Measurements from ENCODE around the gene UNC119B.
A peak's percentile ranks its signal among the peaks of the same experiment; 100 is the strongest.
"Not testable (repeated sequence)": the region's sequence is repeated elsewhere in the genome, so short reads cannot be mapped to it uniquely, and the experiment has no call there.

Gene UNC119B

DNA sequence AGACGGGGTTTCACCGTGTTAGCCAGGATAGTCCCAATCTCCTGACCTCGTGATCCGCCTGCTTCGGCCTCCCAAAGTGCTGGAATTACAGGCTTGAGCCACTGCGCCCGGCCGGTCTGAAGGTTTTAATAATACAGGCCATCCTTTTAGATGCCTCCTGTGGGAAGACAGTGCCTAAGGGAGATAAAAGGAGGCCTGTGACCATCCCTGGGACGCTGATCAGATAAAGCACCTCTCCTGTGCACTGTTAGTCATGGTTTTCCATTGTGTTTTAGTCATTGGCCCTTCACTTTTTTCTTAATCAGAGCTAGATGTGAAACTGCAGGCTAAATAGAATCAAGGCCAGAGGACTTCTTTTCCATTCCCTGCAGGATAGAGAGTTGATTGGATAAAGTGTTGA is 7.8 kb downstream of the UNC119B start:
- DNase-seq (ENCODE audit: extremely low read depth in 1 of 2, low read depth in 1 of 2), result no peak

GRCh38 chr12:120719072-120719471 is 8.8 kb downstream of the UNC119B start:
- no peak for DNase-seq (ENCODE audit: extremely low read depth in 1 of 2, low read depth in 1 of 2)

DNA sequence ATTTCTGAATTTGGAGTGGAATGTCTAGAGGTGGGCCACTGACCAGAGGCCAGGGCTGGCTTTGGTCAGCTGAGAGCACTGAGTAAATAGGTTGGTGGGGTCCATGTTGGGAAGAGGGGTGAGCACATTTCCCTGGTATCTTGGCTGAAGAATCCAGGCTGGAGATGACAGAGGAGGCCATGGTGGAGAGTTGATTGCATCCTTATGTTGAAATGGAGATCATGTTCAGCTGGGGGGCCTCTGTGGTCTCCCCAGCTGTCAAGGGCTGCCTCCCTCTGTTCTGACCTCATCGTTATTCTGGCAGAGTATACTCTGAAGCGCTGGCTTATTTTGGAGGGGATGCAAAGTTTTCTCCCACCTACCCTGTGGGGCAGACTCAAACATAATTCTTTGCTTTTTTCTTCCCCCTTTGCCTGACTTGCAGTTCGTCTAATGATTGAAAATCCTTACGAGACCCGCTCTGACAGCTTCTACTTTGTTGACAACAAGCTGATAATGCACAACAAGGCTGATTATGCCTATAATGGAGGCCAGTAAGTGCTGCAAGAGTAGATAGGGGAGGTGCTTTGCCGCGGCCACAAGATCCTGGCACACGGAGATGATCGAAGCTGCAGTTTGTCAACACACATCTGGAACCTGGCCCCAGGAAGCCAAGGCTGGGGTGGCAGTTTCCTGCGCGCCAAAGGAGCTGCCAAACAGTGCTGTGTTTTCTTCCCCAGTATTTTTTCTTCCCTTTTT is 9.4 kb downstream of the UNC119B start:
- DNase-seq (ENCODE audit: extremely low read depth in 1 of 2, low read depth in 1 of 2), result no peak

- DNase-seq (ENCODE audit: extremely low read depth in 1 of 2, low read depth in 1 of 2), result no peak
Observed at GRCh38 chr12:120720234-120720986, 10.2 kb downstream of the UNC119B start.

GRCh38 chr12:120720987-120721801 is 10.9 kb downstream of the UNC119B start:
- no peak for DNase-seq (ENCODE audit: extremely low read depth in 1 of 2, low read depth in 1 of 2)

GRCh38 chr12:120721866-120722265 is 11.6 kb downstream of the UNC119B start:
- DNase-seq (ENCODE audit: extremely low read depth in 1 of 2, low read depth in 1 of 2), result no peak

DNA sequence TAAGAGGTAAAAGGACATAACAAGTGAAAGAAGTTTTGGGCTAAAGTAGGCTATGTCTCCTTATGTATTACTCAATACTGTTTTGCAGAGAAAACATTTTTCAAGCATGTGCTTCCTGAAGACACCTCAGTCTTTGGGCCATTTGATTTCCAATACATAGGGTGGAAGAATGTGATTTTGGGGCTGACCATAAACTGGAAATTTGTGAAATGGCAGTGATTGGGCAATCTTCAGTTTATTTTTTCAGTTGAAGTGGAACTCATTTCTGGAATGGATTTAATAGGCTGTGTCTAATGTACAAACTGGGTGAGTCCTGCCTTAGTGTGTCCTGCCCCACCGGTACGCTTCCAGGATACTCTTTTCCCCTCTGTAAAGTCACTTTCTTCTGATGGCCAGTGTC is 12.5 kb downstream of the UNC119B start:
- DNase-seq (ENCODE audit: extremely low read depth in 1 of 2, low read depth in 1 of 2), result no peak

DNA sequence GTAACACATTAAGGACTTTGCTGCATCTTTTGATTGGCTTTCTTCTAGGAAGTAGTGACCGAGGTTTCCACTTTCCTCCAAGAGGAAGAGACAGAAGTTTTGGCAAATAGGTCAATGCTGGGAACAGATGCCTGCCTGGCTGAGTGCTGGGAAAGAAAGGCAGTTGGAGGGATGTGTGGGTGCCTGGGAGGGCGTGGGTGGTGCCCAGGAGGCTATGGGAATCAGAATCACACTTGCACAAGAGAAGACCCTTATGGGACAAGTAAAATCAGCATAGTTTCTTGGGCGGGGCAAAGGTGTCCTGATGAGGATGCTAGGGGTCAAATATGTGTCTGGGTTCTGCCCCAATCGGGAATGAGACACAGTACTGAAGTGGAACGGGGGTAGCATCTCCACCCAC is 14.5 kb downstream of the UNC119B start:
- no peak for DNase-seq (ENCODE audit: extremely low read depth in 1 of 2, low read depth in 1 of 2)

- no peak for DNase-seq (ENCODE audit: extremely low read depth in 1 of 2, low read depth in 1 of 2)
Observed at GRCh38 chr12:120725151-120725658, 14.9 kb downstream of the UNC119B start.

DNA sequence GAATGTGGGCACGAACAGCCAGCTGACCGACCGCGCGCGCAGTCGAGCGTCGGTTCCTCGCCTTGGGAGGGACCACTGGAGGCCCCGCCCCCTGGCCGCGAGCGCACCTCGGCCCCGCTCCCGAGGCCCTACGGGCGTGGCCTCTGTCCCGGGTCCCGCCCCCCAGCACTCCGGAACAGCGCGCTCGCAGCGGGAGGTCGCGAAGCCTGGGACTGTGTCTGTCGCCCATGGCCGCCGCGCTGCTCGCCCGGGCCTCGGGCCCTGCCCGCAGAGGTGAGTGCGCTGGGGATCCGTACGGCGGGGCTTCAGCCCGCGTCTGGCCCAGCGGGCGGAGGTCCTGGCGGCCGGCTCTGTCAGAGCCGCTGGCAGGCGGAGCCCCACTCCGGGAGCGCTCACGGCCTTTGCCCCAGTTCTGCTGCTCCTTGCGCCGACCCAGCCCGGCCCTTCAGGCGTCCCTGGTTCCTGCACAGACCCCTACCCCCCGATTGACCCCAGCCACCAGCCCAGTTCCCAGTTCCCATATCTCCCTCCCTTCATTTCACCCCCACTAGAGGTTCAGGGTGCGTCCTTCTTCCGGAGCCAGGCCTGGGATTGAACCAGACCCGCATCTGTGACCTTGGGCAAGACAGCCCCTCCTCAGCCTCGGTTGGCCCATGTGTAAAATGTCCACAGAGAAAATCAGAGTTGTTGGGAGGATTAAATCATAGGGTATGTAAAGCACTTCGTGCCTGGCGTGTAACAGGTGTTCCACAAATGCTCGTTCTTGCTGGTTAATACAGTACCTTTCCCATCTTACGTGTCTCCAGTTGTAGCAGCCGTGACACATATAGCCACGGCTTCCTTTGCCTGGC is 15.6 kb downstream of the UNC119B start, which contains the start of gene ACADS:
ACADS (plus strand) TSS at position 168 of the 851 bp plus-strand sequence; CDS start at position 228, 60 bp downstream.
- DNase-seq (ENCODE audit: extremely low read depth in 1 of 2, low read depth in 1 of 2), result peak; percentile 80 to 82

DNA sequence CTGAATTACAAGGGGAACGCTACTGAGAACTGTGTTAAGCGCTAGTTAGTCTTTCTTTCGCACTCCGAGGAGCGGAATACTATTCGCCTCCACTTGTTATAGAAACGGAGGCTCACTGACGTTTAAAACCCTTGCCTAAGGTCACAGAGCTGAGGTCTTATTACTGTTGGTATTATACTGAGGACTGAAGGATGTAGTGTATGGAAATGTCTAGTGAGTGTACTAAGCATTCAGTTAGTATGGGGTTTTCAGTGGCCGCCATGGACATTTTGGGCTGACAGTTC is 16.2 kb downstream of the UNC119B start:
- DNase-seq (ENCODE audit: extremely low read depth in 1 of 2, low read depth in 1 of 2), result no peak

DNA sequence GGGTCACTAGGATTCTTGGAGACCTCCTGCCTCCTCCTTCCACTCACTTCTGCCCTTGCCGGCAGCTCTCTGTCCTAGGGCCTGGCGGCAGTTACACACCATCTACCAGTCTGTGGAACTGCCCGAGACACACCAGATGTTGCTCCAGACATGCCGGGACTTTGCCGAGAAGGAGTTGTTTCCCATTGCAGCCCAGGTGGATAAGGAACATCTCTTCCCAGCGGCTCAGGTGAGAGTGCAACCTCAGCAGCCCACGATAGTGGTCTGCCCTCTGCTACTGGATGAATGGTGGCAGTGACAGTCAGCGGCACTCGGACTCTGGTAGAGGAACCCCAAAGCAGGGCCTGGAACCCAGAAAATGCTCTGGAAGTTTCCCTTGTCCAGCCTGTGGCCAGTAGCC is 16.7 kb downstream of the UNC119B start:
- no peak for DNase-seq (ENCODE audit: extremely low read depth in 1 of 2, low read depth in 1 of 2)

GRCh38 chr12:120732198-120732597 is 21.9 kb downstream of the UNC119B start:
- DNase-seq (ENCODE audit: extremely low read depth in 1 of 2, low read depth in 1 of 2), result not testable (repeated sequence)

GRCh38 chr12:120733574-120733973 is 23.3 kb downstream of the UNC119B start:
- no peak for DNase-seq (ENCODE audit: extremely low read depth in 1 of 2, low read depth in 1 of 2)

DNA sequence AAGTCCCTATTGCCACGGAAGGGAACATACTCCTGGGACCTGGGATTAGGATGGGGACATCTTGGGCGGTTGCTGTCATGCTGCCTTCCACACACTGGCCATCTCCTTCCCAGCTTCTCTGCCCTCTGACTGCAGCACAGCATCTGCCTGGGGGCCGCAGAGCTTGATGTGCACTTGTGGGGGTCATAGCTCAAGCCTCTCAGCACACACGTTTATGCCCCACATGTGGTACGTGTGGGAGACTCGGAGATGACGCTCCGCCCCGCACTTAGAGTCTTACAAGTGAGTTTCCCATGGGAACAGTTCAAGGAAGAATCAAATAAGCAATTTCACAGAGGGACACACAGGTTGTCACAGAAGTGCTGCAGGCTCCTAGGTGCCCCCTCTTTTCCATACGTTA is 24.0 kb downstream of the UNC119B start:
- DNase-seq (ENCODE audit: extremely low read depth in 1 of 2, low read depth in 1 of 2), result no peak

DNA sequence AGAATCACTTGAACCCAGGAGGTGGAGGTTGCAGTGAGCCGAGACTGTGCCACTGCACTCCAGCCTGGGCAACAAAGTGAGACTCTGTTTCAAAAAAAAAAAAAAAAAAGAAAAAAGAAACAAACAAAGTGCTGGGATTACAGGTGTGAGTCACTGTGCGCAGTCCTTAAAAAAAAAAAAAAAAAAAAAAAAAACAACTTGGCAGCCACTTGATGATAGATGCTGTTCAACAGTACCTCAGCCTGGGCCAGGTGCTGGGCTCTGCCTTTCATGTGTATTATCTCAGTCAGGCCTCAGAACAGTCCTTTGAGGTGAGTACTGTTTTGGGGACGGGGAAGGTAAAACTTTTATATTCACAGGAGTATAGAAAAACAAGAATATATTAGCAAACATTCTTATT is 24.9 kb downstream of the UNC119B start:
- no peak for DNase-seq (ENCODE audit: extremely low read depth in 1 of 2, low read depth in 1 of 2)

DNA sequence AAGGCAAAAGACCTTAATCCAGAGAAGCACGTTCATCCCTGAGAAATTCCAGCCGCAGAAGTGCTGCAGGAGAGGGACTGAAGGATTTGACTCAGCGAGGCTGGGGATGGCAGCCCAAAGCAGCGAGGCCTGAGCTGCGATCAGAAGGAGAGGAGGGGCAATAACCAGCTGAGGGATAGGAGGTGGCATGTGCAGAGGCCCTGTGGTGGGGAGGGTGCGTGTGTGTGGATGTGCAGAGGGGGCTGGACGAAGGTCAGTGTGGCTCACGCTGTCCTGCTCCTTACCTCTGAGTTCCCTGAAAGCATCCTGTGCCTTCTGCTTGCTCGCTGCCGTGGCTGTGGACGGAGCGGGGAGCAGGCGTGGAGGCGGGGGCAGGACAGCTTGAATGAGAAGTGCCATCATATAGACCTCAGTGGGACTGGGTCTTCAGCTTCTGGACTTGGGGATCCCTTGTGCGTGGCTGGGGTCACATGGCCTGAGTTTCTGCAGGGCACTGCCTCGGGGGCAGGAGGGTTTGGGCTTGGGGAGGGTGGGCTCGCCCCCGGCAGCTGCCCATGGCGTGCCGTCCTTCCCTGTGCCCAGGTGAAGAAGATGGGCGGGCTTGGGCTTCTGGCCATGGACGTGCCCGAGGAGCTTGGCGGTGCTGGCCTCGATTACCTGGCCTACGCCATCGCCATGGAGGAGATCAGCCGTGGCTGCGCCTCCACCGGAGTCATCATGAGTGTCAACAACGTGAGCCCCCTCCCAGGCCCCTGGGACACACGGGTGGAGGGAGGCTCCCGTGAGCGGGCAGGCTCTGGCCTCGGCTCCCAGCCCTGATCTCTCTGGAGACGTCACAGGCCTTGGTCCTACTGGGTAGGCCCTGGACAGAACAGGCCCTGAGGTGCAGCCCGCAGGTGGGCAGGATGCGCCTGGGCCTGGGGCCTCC is 26.4 kb downstream of the UNC119B start:
- DNase-seq (ENCODE audit: extremely low read depth in 1 of 2, low read depth in 1 of 2), result no peak

GRCh38 chr12:120737557-120738251 is 27.4 kb downstream of the UNC119B start:
- DNase-seq (ENCODE audit: extremely low read depth in 1 of 2, low read depth in 1 of 2), result no peak

Measured in stimulated activated CD8-positive, alpha-beta memory T cell treated with anti-CD3 and anti-CD28 coated beads, Interleukin-7, amount 100 ng/mL, for 48 hours (primary cell).